Raji (cell line): ENCODE measurements around the gene ID3.
A peak's percentile ranks its signal among the peaks of the same experiment; 100 is the strongest.

Source experiments
- POLR2A ChIP-seq: IDR thresholded peaks from 2 replicates; pipeline ENCODE4 v1.6.1; 2011; ENCODE audit warnings: low read depth, low read length, control low read depth; ENCODE audit not compliant: insufficient read depth

The ID3 gene

DNA sequence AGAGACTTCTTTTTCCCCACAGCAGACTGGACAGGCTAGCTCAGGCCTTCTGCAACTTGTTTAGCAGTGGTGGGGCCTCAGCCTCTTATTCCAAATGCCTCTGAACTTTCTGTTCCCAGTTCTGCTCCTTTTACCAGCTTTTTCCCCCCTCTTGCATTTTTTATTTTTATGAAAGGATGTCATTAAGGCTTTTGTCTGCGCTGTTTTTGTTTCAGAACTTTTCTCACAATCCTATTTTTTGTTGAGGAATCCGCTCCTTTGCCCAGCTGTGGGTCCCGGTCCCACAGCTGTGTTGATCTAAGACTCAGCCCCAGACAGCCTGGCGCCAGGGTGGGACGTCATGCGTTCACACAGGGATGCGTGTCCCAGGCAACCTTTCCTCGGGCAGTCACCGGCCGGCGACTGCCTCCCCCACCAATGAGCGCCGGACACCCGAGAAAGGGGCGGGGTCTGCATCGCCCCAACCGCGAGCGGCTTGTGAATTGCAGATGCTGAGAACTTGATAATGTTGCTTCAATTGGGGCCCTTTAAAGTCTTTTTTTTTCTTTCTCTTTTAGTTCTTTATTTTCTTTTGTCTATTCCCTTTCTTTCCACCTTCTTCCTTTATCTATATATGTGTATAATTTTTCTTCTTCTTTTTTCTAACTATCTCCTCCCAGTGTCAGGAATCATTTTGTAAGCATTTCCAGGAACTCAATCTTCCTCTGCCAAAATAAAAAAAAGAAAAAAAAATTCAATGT, 3.0 kb upstream of the ID3 start:
- no peak for TF ChIP-seq POLR2A

GRCh38 chr1:23561813-23562100, 2.5 kb upstream of the ID3 start:
- TF ChIP-seq POLR2A, result no peak

- no peak for TF ChIP-seq POLR2A
These were observed 1.9 kb upstream of the ID3 start for GRCh38 chr1:23561076-23561812.

- TF ChIP-seq POLR2A, result no peak
These were observed 862 bp upstream of the ID3 start for GRCh38 chr1:23559985-23560741.

DNA sequence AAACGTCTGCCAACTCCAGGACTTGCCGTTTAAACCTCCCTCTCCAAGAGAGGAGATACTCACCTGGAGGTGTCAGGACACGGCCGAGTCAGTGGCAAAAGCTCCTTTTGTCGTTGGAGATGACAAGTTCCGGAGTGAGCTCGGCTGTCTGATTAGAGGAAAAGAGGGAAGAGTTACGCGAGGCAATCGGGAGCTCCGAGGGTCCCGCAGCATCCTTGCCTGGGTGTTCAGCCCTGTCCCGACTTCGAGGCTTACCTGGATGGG, 497 bp downstream of the ID3 start:
- TF ChIP-seq POLR2A, result no peak

DNA sequence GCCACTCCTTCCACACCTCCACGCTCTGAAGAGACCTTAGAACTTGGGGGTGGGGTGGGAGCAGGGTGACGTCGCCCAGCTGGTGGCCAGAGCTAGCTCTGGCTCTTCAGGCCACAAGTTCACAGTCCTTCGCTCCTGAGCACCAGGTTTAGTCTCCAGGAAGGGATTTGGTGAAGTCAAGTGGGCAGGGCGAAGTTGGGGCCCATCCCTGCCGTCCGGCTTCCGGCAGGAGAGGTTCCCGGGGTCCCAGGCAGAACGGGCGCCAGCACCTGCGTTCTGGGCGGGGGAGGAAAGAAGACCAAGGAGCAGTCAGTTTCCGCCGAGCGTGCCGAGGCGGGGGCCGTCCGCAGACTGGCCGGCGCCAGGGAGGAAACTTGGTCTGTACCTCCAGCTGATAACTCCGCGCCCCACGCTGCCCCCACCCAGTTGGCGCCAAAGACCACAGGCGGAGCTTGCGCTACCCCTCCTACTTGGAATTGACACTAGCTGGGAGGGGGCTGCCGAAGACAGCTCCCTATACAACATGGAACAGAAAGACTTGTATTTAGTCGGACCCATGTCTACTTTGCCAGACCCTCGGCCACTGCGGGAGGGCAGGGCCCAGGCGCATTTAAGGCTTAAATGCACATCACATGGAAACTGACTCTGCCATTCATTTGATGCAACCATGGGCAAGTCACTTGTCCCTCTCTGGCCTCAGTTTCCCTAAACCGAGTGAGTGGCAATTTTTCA, 995 bp downstream of the ID3 start:
- TF ChIP-seq POLR2A, result no peak

- no peak for TF ChIP-seq POLR2A
These were observed 1.7 kb downstream of the ID3 start for GRCh38 chr1:23557471-23558124.

GRCh38 chr1:23556635-23557470, 2.4 kb downstream of the ID3 start:
- TF ChIP-seq POLR2A, result no peak; the same call in 1 of the 2 replicates

DNA sequence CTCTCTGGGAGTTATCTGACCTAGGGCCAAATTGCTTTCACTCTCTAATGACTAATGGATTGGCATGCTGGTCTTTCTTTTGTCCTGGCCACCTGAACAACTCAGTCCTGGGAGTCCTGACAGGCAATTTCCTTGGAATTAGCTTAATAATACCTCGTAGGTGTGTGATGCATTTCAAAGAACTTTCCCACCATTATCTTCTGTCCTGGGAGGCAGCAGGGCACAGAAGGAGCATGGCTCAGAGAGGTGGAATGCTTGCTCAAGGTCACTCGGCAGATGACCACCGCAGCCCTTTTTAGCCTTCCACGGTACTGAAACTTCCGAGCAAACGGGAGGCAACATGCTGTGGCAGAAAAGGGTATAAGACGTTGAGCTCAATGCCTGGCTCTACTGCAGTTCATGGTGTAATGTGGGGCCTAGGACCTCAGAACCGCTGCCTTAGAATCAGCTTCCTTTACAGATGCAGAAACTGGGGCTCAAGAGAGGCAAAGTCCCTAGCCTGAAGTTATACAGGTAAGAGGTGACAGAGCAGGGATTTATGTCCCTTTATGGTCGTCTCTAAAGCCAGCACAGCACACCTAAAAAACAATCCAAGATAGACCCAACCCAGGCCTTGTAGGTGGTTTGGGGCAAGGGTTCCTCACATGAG, 3.2 kb downstream of the ID3 start:
- no peak for TF ChIP-seq POLR2A

DNA sequence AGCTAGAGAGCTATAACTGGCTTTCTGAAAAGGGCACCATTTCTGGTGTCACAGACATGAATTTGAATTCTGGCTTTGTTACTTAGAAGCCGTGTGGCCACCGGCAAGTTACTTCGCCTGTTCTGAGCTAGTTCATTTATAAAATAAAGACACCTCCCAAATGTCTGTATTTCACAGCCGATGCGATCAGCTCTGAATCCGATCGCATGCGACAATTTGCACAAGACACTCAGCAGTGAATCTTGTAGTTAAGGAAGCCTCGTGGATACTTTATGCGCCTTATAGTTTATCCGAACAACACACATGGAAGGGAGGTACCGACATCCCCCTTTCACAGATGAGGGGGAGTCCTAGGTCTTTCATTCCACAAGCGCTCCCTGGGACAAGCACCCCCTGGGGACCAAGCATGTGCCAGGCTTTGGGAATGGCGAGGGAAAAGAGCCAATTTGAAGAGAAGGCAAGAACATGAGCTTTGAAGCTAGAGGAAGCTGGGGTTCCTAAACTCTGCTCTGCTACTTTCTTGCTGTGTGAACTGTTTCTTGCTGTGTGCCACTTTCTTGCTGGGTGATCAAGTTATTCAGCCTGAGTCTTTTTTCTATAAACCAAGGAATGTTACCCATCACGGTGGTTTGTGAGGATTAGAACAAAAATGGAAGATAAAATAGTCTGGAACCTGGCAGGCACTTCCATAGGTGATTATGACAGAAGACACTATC, 3.9 kb downstream of the ID3 start:
- TF ChIP-seq POLR2A, result no peak

GRCh38 chr1:23554481-23555269, 4.6 kb downstream of the ID3 start:
- peak; percentile 59 for TF ChIP-seq POLR2A

DNA sequence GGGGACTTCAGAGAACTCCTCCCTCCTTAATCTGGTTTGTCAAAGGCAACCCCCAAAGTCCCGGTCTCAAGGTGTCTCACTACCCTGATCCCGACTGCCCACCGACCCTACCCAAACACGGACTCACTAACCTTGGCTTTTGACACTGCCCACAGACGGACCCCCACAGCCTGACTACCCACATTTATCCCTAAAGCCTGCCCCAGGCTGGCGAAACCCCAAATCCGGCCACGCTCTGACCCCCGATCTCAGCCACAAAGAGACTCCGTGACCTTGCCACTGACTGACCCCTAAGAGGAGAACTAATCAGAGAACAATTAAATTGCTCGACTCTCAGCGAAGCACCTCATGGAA, 5.2 kb downstream of the ID3 start:
- TF ChIP-seq POLR2A, result no peak

DNA sequence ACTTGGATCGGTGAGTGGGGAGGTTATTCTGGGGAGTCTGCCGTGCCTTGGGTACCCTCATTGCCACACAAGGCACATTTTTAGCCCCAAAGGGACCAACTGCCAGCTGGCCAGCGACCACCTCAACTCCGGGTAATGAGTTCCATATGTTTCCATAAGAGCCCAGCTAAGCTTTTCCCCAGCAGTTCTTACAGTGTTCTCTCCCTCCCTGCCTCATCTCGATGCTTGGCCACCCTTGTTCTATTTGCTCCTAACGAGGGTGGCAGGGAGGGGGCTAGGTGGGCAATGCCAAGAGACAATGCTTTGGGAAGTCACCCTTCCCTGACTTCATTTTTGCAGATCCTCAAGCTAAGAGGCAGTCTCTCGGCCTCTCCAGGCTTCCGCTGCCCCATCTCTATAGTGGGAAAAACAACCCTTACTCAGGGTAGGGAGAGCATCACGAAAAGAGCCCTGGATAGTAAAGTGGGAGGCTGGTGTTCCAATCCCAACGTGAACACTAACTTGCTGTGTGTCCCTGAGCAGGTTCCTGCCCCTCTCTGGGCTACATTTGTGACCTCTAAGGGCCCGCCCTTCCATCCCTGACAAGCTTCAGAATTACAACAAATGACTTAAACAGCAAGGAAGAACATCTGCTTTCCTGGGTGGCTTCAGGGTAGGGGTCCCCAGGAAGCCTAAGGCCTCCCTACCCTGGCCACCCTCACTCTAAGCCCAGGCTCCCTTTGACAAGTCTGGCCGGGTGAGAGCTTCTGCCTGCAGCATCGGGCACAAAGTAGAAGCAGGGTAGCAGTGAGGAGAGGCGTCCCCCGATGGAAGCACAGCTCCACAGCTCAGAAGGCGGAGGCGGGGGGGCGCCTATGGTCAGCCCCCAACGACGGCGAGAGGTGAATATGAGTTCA, 5.8 kb downstream of the ID3 start:
- no peak for TF ChIP-seq POLR2A
